Activated CD4-positive, alpha-beta T cell treated with anti-CD3 and anti-CD28 coated beads for 4 hours (primary cell): Measurements from ENCODE around the gene ILKAP.
A peak's percentile ranks its signal among the peaks of the same experiment; 100 is the strongest.

Experiments
- DNase-seq, 2 donors: peaks; one replicate each; pipeline ENCODE4 v3.0.0-alpha.2; 2020

ILKAP gene

GRCh38 chr2:238149841-238150572, 53.5 kb downstream of the ILKAP start:
- no peak for DNase-seq

- no peak for DNase-seq
These were observed 54.5 kb downstream of the ILKAP start for GRCh38 chr2:238148981-238149380.

- DNase-seq = no peak
These were observed 56.5 kb downstream of the ILKAP start for GRCh38 chr2:238146884-238147544.

GRCh38 chr2:238145851-238146250, 57.6 kb downstream of the ILKAP start:
- DNase-seq = no peak

GRCh38 chr2:238145046-238145445, 58.4 kb downstream of the ILKAP start:
- DNase-seq = no peak

- no peak for DNase-seq
These were observed 59.2 kb downstream of the ILKAP start for GRCh38 chr2:238144262-238144661.

- DNase-seq = no peak
These were observed 60.1 kb downstream of the ILKAP start for GRCh38 chr2:238143239-238143951.

GRCh38 chr2:238142382-238143205, 60.9 kb downstream of the ILKAP start:
- no peak for DNase-seq

- no peak for DNase-seq
These were observed 61.8 kb downstream of the ILKAP start for GRCh38 chr2:238141541-238142318.

GRCh38 chr2:238140721-238141540, 62.6 kb downstream of the ILKAP start:
- no peak for DNase-seq

- DNase-seq = no peak
These were observed 63.5 kb downstream of the ILKAP start for GRCh38 chr2:238140040-238140439.

- peak; percentile 17 to 21 for DNase-seq
These were observed 64.1 kb downstream of the ILKAP start for GRCh38 chr2:238139196-238140039.

GRCh38 chr2:238138331-238139195, 64.9 kb downstream of the ILKAP start, which contains the start of gene KLHL30:
Gene KLHL30, plus strand, starts transcription at chr2:238138668. Its CDS starts 2,087 bp downstream, at chr2:238140755.
- no peak for DNase-seq

GRCh38 chr2:238137885-238138284, 65.6 kb downstream of the ILKAP start:
- DNase-seq = no peak

- DNase-seq = no peak
These were observed 66.5 kb downstream of the ILKAP start for GRCh38 chr2:238136820-238137537.

GRCh38 chr2:238135601-238136150, 67.8 kb downstream of the ILKAP start:
- DNase-seq = no peak

- no peak for DNase-seq
These were observed 69.1 kb downstream of the ILKAP start for GRCh38 chr2:238134393-238134785.
